Measurements from ENCODE around the gene TBC1D22A.

DNA sequence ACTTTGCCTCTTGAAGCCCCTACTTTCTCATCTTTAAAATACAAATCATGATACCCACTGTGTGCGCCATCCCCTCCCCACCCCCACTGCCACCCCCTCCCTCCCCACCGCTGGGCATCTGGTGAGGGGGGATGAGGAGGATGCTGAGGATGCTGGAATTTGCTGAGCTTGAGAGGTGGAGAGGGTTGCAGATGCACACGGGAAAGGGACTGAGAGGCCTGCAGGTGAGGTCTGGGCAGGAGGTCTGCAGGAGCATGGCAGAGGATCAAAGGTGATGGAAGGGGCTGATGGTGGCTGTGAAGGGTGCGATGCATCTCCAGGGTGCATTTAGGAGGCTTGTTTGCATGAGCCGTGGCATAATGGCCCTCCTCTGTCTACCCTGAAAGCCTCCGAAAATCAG lies 7.6 kb upstream of the TBC1D22A start:
- TF ChIP-seq, protein P1, sequence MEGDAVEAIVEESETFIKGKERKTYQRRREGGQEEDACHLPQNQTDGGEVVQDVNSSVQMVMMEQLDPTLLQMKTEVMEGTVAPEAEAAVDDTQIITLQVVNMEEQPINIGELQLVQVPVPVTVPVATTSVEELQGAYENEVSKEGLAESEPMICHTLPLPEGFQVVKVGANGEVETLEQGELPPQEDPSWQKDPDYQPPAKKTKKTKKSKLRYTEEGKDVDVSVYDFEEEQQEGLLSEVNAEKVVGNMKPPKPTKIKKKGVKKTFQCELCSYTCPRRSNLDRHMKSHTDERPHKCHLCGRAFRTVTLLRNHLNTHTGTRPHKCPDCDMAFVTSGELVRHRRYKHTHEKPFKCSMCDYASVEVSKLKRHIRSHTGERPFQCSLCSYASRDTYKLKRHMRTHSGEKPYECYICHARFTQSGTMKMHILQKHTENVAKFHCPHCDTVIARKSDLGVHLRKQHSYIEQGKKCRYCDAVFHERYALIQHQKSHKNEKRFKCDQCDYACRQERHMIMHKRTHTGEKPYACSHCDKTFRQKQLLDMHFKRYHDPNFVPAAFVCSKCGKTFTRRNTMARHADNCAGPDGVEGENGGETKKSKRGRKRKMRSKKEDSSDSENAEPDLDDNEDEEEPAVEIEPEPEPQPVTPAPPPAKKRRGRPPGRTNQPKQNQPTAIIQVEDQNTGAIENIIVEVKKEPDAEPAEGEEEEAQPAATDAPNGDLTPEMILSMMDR (IDR thresholded peaks at IDR 0.05 in 4 of 5, conservative IDR thresholded peaks at IDR 0.05 in 1 of 5) = no peak
- no peak for TF ChIP-seq POLR2A (IDR thresholded peaks at IDR 0.05)

All from gastrocnemius medialis (tissue), 4 donors.